Loucy (cell line): ENCODE measurements around the gene BTBD16.

Experiments used
- H2AFZ ChIP-seq: fragments of 200-600 bp; sonication (generic); 2 replicates; pipeline ENCODE4 v1.6.0; 2016; ENCODE audit warnings: antibody characterized with exemption, mild to moderate bottlenecking, low read length, moderate library complexity
- H3F3A ChIP-seq: fragments of 200-600 bp; 2 replicates; pipeline ENCODE4 v1.6.0; 2016; ENCODE audit warnings: antibody characterized with exemption, low read depth, mild to moderate bottlenecking
- H3K27me3 ChIP-seq: fragments of 200-600 bp; sonication (generic); 2 replicates; pipeline ENCODE4 v1.6.1; 2014; ENCODE audit warnings: low read length, mild to moderate bottlenecking; ENCODE audit not compliant: insufficient read depth, poor library complexity, severe bottlenecking
- H3K36me3 ChIP-seq: fragments of 200-600 bp; sonication (generic); 2 replicates; pipeline ENCODE4 v1.6.1; 2016; ENCODE audit warnings: low read length; ENCODE audit not compliant: insufficient read depth
- H3K4me1 ChIP-seq: fragments of 200-600 bp; sonication (generic); 2 replicates; pipeline ENCODE4 v1.5.1; 2014; ENCODE audit warnings: low read length, mild to moderate bottlenecking; ENCODE audit not compliant: insufficient read depth, poor library complexity, severe bottlenecking
- H3K4me2 ChIP-seq: fragments of 200-600 bp; sonication (generic); 2 replicates; pipeline ENCODE4 v1.6.0; 2014; ENCODE audit warnings: antibody characterized with exemption, low read length, low read depth, mild to moderate bottlenecking; ENCODE audit not compliant: poor library complexity, severe bottlenecking
- H3K4me3 ChIP-seq: fragments of 200-600 bp; sonication (generic); 2 replicates; pipeline ENCODE4 v1.5.1; 2014; ENCODE audit warnings: low read length, mild to moderate bottlenecking, mixed read lengths; ENCODE audit not compliant: poor library complexity, severe bottlenecking
- H3K79me2 ChIP-seq: fragments of 200-600 bp; sonication (generic); 2 replicates; pipeline ENCODE4 v1.6.1; 2014; ENCODE audit warnings: low read length; ENCODE audit not compliant: insufficient read depth
- H3K9ac ChIP-seq: fragments of 200-600 bp; sonication (generic); 2 replicates; pipeline ENCODE4 v1.6.0; 2014; ENCODE audit warnings: mild to moderate bottlenecking, low read depth, low read length, moderate library complexity; ENCODE audit not compliant: poor library complexity, severe bottlenecking
- H3K9me2 ChIP-seq: fragments of 200-600 bp; sonication (generic); replicated peaks from 2 replicates; pipeline ENCODE4 v1.6.1; 2016; ENCODE audit warnings: low read depth, low read length, mixed read lengths
- H3K9me3 ChIP-seq: fragments of 200-600 bp; sonication (generic); 2 replicates; pipeline ENCODE4 v1.6.1; 2014; ENCODE audit warnings: mild to moderate bottlenecking, antibody characterized with exemption, low read length, low read depth; ENCODE audit not compliant: insufficient read depth
- H4K20me1 ChIP-seq: fragments of 200-600 bp; sonication (generic); 2 replicates; pipeline ENCODE4 v1.6.0; 2014; ENCODE audit warnings: antibody characterized with exemption, low read length, mild to moderate bottlenecking; ENCODE audit not compliant: insufficient read depth, poor library complexity, severe bottlenecking
- CTCF ChIP-seq: fragments of 200-600 bp; sonication (generic); conservative IDR thresholded peaks from 2 replicates; pipeline ENCODE4 v1.5.1; 2014; ENCODE audit warnings: mild to moderate bottlenecking, antibody characterized with exemption, low read length
- EZH2phosphoT487 ChIP-seq: fragments of 200-600 bp; IDR thresholded peaks from 2 replicates; pipeline ENCODE4 v1.6.1; 2018; ENCODE audit warnings: antibody characterized with exemption, mild to moderate bottlenecking, moderate library complexity, borderline replicate concordance

BTBD16 gene

GRCh38 chr10:122379041-122379440 lies 107.9 kb downstream of the BTBD16 start:
- H3K9me2 ChIP-seq = no peaks in the 10 kb centered on the region
- H2AFZ ChIP-seq = no peak overlapping the region
- no peaks in the 10 kb centered on the region for H3F3A ChIP-seq
- no peaks in the 10 kb centered on the region for H3K79me2 ChIP-seq
- H3K4me1 ChIP-seq = no peaks in the 10 kb centered on the region
- H3K9me3 ChIP-seq = no peaks in the 10 kb centered on the region
- H3K4me3 ChIP-seq = no peak overlapping the region
- no peak overlapping the region for H3K4me2 ChIP-seq
- no peaks in the 10 kb centered on the region for H4K20me1 ChIP-seq
- H3K9ac ChIP-seq = no peak overlapping the region
- H3K27me3 ChIP-seq = no peaks in the 10 kb centered on the region
- no peak for TF ChIP-seq CTCF
- no peak for TF ChIP-seq EZH2phosphoT487
- H3K36me3 ChIP-seq = no peaks in the 10 kb centered on the region

GRCh38 chr10:122379537-122379936 lies 108.4 kb downstream of the BTBD16 start:
- Histone ChIP-seq H2AFZ (no peak overlapping the region), H4K20me1 (no peaks in the 10 kb centered on the region), H3K79me2 (no peaks in the 10 kb centered on the region), H3K4me1 (no peaks in the 10 kb centered on the region), H3K9ac (no peak overlapping the region), H3K4me2 (no peak overlapping the region), H3K9me2 (no peaks in the 10 kb centered on the region), H3K27me3 (no peaks in the 10 kb centered on the region), H3F3A (no peaks in the 10 kb centered on the region), H3K36me3 (no peaks in the 10 kb centered on the region), H3K9me3 (no peaks in the 10 kb centered on the region), H3K4me3 (no peak overlapping the region)
- no peak for TF ChIP-seq CTCF
- no peak for TF ChIP-seq EZH2phosphoT487

- Histone ChIP-seq H3K9me3 (no peaks in the 10 kb centered on the region), H3K9ac (no peak overlapping the region), H3K36me3 (no peaks in the 10 kb centered on the region), H3K4me1 (no peaks in the 10 kb centered on the region), H2AFZ (no peak overlapping the region), H3K4me2 (no peak overlapping the region), H3K27me3 (no peaks in the 10 kb centered on the region), H4K20me1 (no peaks in the 10 kb centered on the region), H3K9me2 (no peaks in the 10 kb centered on the region), H3K4me3 (no peak overlapping the region), H3K79me2 (no peaks in the 10 kb centered on the region), H3F3A (no peaks in the 10 kb centered on the region)
- no peak for TF ChIP-seq EZH2phosphoT487
- no peak for TF ChIP-seq CTCF
Measured at GRCh38 chr10:122380703-122381102, 109.6 kb downstream of the BTBD16 start.
